Measurements from ENCODE around the gene TRPC1.

GRCh38 chr3:142828703-142829305, 105.0 kb downstream of the TRPC1 start:
- peak; percentile 91 to 98 for TF ChIP-seq CTCF (conservative IDR thresholded peaks at IDR 0.05; ENCODE audit: low read depth in 2 of 2)
- no peak for TF ChIP-seq EZH2phosphoT487 (IDR thresholded peaks at IDR 0.05; ENCODE audit: unreplicated experiment)
- no peak for TF ChIP-seq CREB1 (CRISPR knock-in tag; IDR thresholded peaks at IDR 0.05; ENCODE audit: low read depth)
- no peak for TF ChIP-seq POLR2AphosphoS5 (IDR thresholded peaks at IDR 0.05; ENCODE audit: low read depth)
- no peak for TF ChIP-seq NANOG (IDR thresholded peaks at IDR 0.05; ENCODE audit: borderline replicate concordance)
- TF ChIP-seq EZH2 (IDR thresholded peaks at IDR 0.05; ENCODE audit: low read depth, unreplicated experiment): no peak
- TF ChIP-seq REST (IDR thresholded peaks at IDR 0.05; ENCODE audit: unreplicated experiment): no peak
- TF ChIP-seq ETS1 (IDR thresholded peaks at IDR 0.05): no peak
- TF ChIP-seq ZNF462 (CRISPR knock-in tag; IDR thresholded peaks at IDR 0.05): no peak
